GM21576 (cell line): ENCODE data around the gene KAT2B.
"Not testable (repeated sequence)": the region's sequence is repeated elsewhere in the genome, so short reads cannot be mapped to it uniquely, and the experiment has no call there.

Source experiments
- ATAC-seq: cut with Tn5 transposase; IDR thresholded peaks from one replicate; pipeline ENCODE4 v1.9.1; 2021; ENCODE audit warnings: mild to moderate bottlenecking, moderate library complexity; ENCODE audit not compliant: unreplicated experiment

Gene KAT2B

DNA sequence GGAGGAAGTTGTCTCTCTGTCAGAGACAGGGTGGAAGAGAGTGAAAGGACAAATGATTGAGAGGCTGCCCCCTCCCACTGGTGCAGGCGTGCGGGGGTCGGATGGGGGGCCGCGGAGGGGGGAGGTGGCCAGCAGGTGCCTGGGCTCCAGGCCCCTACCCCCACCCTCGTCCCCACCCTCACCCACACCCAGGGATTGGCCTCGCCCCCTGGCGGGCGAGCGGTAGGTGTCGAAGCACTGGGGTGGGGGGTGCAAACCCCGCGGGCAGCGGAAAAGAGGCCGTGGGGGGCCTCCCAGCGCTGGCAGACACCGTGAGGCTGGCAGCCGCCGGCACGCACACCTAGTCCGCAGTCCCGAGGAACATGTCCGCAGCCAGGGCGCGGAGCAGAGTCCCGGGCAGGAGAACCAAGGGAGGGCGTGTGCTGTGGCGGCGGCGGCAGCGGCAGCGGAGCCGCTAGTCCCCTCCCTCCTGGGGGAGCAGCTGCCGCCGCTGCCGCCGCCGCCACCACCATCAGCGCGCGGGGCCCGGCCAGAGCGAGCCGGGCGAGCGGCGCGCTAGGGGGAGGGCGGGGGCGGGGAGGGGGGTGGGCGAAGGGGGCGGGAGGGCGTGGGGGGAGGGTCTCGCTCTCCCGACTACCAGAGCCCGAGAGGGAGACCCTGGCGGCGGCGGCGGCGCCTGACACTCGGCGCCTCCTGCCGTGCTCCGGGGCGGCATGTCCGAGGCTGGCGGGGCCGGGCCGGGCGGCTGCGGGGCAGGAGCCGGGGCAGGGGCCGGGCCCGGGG is at the start of gene KAT2B:
Gene KAT2B (plus strand): TSS at position 682 of the 783 bp plus-strand sequence. CDS start 32 bp downstream, at position 714.
- peak; percentile 50 for ATAC-seq

GRCh38 chr3:19994796-19995195 is 45.5 kb upstream of the KAT2B start:
- no peak for ATAC-seq

DNA sequence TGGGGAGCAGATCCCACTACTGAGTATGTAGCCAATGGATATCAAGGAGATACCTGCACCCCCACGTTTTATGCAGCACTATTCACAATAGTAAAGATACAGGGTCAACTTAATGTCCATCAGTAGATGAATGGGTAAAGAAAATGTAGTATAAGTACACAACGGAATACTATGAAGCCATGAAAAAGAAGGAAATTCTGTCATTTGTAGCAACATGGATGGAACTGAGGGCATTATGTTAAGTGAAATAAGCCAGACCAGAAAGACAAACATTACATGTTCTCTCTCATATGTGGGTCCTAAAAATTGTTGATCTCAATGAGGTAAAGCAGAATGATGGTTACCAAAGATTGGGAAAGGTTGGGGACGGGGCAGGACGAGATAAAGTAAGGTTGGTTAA is 42.7 kb upstream of the KAT2B start:
- ATAC-seq, result no peak

DNA sequence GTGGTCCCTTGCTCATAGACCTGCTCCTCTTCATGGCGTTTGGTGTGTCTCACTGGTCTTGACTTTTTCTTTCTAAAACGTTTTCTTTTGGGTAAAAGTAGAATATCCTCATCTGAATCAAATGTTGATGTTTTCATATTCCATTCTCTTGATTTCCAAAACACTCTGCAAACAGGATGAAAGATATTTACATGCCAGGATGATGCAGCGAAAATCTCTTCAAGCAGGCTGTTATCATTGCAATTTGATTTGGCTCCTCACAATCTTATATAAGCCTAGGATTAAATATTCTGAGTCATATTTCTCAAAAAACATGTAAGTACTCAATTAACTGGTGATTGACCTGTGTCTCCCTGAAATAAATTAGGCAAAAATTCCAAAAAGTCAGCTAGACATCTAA is 38.3 kb upstream of the KAT2B start:
- no peak for ATAC-seq

DNA sequence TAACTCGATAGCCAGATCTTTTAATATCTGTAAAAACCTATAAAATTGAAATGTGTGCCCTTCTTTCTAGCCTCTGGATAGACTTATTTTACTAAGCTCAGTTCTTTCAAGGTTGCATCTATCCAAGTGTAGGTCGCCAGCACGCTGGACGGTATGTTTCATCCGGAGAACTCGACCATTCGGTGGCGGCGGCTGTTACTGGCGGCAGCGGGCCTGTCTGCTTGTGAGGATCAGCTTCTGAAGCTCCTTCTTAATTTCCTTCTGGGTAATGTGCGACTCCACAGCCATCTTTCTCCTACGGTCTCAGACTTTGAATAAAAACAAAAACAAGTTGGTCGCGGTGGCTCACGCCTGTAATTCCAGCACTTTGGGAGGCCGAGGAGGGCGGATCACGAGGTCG is 32.3 kb upstream of the KAT2B start:
- ATAC-seq, result no peak

DNA sequence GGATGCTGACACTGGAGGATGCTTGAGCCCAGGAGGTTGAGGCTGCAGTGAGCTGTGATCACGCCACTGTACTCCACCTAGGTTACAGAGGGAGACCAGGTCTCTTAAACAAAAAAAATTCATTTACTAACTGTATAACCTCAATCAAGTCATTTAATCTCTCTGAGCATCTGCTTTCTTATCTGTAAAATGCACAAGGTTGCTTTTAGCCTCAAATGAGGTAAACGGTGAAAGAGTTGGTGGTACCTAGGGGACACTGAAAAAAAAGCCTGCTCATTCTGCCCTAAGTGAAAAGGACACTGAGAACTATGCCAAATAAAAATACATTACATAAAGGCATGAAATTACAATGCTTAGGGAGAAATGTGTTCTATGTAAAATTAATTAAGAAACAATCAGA is 31.6 kb upstream of the KAT2B start:
- no peak for ATAC-seq

- no peak for ATAC-seq
These were observed 28.1 kb upstream of the KAT2B start, which contains the start of gene PP2D1 for GRCh38 chr3:20012164-20012563. TSS of gene PP2D1 (minus strand) at chr3:20012264. CDS start at chr3:20012072, 192 bp downstream.

GRCh38 chr3:20013396-20013795 is 26.9 kb upstream of the KAT2B start:
- no peak for ATAC-seq

DNA sequence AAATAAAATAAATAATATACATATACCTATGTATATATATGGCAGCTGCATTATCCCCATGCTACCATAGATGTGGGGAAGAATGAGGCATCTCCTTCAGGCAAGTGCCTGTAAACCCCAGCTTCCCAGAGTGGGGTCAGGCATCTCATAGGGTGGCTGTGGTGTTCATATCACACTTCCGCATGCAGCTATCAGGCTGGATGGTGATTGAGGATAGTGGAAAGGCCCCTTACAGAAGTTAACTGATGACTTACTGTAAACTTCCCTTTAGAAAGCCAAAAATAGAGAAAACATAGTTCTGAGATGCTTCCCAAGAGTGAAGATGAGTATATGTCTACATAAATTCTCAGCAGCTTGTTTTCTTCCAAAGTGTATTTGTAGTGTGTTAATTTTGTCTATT is 24.7 kb upstream of the KAT2B start:
- no peak for ATAC-seq

DNA sequence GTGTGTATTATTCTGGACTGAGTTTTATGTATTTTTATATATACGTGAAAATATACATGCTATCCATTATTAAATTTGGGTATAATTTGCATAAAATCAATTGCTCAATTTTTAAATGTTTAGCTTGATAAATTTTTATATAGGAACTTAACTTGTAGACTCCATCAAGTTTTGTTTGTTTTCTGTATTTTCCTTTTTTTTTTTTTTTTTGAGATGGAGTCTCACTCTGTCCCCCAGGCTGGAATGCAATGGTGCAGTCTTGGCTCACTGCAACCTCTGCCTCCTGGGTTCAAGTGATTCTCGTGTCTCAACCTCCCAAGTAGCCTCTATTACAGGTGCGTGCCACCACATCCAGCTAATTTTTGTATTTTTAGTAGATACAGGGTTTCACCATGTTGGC is 24.2 kb upstream of the KAT2B start:
- not testable (repeated sequence) for ATAC-seq

- no peak for ATAC-seq
These were observed 17.2 kb upstream of the KAT2B start for GRCh38 chr3:20022954-20023622.

DNA sequence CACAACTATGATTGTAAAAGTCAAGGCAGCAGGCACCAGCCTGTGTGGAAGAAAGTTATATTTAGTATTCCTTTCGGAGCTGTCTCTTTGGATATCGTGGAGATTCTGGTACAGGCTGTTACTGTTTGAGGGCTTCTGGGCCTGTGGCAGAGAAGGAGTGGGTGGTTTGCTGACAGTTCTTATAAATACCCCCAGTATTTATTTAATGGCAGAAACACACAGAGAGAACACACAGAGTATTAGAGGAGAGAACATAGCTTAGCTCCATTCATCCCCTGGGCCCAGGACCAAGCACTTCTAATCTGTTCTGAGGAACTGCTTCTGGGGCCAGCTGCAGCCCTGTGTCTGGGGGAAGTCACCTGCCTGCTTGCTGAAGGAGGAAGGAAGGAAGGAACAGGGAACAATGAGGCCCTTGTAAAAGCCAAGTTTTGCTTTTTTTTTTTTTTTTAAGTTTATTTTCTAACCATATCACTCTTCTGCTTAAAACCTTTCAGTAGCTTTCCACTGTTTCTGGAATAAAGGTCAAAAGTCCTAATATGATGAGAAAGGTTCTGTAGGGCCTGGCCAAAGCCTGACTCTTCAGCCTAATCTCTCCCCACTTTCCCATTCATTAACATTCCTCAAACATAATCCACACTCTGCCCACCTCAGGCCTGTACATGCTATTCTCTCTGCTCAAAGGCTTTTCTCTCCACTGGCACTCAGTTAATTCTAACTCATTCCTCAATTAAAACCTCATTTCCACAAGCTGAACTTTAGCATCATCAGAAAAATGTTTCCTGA is 16.4 kb upstream of the KAT2B start:
- ATAC-seq, result no peak

- no peak for ATAC-seq
These were observed 13.1 kb upstream of the KAT2B start for GRCh38 chr3:20027136-20027535.

DNA sequence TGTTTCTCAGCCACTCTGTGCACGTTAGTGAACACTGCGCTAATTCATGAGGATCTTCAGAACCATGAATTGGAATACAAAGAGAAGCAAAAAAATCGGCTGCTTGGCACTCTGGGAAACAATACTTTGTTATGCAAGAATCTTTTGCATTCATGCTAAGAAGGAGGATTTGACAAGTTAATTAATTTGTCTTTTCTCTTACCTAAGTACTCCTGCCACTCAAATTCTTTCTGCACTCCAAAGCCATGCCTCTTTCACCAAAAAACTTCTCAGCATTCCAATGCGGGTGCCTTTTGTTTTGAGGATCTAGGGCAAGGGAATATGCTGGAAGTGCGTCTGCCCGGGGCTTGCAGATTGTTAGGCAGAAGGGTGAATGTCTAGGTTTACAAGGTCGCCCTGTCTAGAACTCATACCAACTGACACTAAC is 11.3 kb upstream of the KAT2B start:
- no peak for ATAC-seq

GRCh38 chr3:20031939-20032338 is 8.3 kb upstream of the KAT2B start:
- not testable (repeated sequence) for ATAC-seq

DNA sequence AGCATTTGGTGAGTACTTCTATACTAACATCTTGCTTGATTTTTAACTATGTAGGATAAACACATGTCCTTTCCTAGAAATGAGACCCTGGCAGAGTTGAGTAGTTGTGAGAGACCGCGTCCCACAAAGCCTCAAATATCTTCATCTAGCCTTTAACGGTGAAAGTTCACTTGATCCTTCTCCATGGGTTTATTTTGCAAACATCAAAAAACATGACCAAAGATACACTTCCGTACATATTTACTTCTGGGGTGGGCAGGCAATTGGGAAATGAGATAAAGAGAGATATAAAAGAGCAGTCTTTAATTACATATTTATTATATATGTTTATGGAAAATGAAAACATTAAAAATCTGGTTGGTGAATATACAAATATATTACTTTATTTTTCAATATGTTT is 5.2 kb upstream of the KAT2B start:
- ATAC-seq, result no peak

DNA sequence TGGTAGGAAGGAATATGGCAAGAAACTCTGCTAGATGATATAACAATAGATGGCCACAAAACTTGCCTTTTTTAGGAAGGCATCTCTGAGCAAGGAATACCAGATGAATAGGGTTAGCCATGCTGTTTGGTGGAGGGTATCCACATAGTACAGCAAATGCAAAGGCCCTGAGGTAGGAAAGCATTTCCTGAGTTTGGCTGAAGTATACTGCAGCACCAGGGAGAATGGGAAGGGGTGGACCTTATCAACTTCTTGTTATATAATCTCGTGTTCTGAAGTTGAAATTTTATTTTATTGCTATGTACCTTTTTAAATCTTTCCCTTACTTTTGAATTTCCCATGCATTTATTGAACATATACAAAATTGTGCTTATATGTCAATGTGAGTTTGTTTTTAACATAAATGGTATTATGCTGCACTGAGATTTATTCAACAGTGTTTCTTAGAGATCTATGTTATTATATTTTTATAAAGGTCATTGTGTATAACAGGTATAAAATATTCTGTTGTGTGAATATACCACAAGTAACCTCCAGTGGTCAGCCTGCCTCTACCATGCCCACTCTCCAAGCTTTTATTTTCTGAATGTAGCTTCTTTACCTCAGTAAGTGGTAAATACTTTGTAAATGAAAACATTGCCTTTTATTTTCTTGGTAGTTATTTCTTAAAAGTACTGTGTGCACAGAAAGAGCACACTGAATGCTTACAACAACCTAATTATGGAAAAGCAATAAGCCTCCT is 2.8 kb upstream of the KAT2B start:
- no peak for ATAC-seq

- ATAC-seq, result no peak
These were observed 1.4 kb upstream of the KAT2B start for GRCh38 chr3:20038699-20039465.

- ATAC-seq, result no peak
These were observed 831 bp upstream of the KAT2B start for GRCh38 chr3:20039466-20039764.

DNA sequence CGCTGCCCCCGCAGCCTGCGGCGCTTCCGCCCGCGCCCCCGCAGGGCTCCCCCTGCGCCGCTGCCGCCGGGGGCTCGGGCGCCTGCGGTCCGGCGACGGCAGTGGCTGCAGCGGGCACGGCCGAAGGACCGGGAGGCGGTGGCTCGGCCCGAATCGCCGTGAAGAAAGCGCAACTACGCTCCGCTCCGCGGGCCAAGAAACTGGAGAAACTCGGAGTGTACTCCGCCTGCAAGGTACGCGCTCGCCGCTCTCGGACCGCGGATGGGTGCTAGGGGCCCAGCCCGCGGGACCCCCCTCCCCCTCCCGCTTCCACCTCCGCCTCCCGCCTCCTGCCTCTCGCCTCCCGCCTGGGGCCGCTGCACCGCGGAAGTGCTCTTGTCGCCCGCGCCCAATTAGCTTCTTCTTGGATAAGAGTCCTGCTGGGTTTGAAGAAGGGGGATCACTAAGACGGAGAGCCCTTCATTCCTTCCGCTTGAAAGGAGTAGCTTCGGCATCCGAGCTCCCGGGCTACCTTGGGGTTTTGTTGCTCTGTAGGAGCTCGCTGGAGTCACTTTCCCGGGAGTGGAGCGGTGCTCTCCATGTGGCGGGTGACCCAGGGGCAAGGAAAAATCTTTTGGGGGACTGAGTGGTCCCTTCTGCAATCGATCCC is 426 bp downstream of the KAT2B start:
- ATAC-seq, result peak; percentile 36
